ENCODE measurements around the gene THBD.
A peak's percentile ranks its signal among the peaks of the same experiment; 100 is the strongest.

The THBD gene

DNA sequence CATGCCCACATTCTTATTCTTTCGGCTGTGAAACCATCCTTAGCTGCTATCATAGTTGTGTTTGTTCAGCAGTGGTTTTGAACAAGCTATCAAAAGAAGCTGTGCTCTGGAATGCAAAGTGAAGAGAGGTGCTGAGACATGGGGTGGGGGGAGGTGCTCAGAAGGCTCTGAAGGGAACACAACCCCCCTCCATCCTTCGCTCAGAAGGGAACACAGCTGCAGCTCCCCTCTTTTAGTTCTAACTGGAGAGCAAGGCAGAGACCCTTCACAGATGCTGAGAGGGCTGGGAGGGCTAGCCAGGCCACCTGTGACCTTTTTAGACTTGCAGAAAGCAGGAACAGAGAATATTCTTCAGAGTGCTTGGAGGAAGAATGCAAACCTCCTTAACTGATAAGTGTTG is 32.0 kb downstream of the THBD start:
- DNase-seq (ENCODE audit: low spot score): no peak
- no peak for FAIRE-seq

- DNase-seq (ENCODE audit: low spot score) (no peak), FAIRE-seq (no peak)
Measured at GRCh38 chr20:23013429-23013828, 36.0 kb downstream of the THBD start.

DNA sequence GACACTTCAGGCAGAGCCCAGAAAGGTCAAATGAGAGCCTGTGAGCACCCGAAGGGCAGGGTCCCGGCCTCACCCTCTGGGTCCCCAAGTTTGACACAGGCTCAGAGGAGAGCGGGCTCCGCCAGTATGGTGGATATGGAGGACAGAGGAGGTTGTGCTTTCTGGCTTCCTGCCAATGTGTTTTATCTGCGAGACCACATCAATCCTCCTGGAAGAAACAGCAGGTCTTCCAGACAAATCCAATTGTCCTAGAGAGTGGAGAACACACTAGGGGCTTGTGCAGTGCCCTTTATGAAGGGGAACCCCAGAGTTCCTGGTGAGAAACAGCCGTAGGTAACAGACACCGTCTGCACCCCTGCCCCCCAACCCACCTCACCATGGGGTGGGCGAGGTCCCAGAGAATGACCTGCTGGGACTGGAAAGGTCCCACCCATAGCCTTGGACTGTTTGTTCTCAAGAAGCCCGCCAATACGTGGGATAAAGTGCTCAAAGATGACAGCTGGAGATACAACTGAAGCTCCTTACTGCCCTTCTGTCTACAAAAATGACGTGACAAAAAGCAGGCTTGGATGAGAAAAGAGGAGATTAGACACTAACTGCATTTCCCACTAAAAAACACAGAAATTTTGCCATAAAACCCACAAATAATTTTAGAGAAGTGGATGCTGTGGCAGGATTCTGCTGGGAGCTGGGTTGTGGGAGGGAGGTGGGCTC is 38.3 kb downstream of the THBD start:
- no peak for FAIRE-seq
- DNase-seq (ENCODE audit: low spot score): no peak

DNA sequence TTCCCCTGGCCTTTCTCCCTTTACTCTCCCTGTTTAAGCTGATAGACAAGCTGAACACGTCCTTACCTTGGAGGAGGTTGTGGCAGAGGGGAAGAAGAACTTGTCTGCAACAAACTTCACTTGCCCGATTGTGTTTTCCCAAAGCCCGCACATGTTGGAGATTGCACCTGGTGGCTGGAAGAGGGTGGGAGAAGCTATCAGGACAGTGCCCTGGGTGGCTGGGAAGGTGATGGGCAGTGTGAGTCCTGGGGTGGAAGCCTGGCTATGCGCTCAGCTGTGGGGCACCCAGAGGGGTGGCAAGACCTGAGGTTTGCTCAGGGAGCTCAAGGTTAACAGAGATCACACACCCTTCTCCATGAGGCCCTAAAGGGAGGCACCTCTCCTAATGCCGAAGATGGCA is 39.4 kb downstream of the THBD start:
- no peak for DNase-seq (ENCODE audit: low spot score)
- FAIRE-seq: no peak

- DNase-seq (ENCODE audit: low spot score) (peak; percentile 7), FAIRE-seq (no peak)
Measured at GRCh38 chr20:23009636-23010035, 39.8 kb downstream of the THBD start.

GRCh38 chr20:23008667-23009066 is 40.8 kb downstream of the THBD start:
- FAIRE-seq (no peak), DNase-seq (ENCODE audit: low spot score) (peak; percentile 7)

- no peak for FAIRE-seq
- DNase-seq (ENCODE audit: low spot score): no peak
Measured at GRCh38 chr20:23007886-23008655, 41.4 kb downstream of the THBD start.

DNA sequence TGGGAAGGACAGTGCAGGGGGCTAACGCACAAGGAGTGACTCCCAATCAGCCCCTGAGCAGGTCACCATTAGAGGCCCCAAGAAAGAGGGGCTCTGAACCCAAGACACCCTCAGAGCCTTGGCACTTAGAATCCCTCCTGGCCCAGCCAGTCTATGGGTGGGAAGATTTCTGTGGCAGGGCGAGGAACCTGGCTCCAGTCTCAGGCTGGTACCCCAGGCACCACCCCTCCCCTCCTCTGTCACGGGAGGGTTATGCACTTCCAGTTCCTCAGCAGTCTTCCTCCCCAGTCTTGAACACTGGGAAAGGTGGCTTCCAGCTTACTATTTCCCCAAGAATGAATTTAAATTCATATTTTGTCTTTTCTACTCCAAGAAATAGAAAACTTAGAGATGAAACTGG is 42.0 kb downstream of the THBD start:
- no peak for FAIRE-seq

DNA sequence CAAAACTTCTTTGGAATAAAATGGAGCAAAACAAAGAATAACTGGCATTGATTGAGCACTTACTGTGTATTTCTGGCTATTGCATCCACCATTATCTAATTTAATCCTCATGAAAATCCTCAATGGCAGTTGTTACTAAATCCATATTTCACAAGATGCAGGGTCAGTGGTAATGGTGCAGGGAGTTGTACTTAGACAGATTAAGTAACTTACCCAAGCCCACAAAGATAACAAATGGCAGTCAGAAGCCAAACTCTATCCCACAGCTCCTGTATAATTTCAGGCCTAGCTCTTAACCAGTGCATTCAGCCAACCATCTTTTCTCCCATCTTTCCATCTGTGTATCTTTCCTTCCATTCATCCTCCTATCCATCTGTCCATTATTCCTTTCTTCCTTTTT is 43.7 kb downstream of the THBD start:
- no peak for FAIRE-seq

More for the DNA sequence above, 42.0 kb downstream of the THBD start:
- DNase-seq (ENCODE audit: low spot score): no peak

DNA sequence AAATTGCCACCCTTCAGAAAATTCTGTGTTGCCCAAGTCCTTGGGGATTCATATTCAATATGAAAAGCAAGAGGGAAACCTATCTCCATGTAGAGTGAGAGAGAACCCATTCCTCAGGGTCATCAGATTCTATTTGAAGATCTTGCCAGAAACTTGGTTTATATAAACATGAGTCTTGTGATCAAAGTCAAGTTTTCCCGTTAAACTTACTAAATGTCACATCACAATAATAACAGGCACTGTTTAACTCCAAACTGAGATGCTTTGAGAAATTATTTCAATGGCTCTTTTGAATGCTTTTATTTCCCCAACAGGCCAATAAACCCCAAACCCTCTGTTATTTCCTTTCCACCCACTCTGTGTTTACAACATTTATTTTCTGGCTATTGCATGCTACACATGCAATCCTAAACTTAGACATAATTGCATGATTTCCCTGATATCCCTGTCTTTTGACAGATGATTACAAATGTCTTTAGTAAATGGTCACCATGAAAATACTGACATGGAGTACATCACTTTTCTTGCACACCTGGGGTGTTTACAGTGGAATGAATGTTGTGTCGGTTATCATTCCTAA is 45.5 kb downstream of the THBD start:
- no peak for DNase-seq (ENCODE audit: low spot score)
- FAIRE-seq: no peak

More for the DNA sequence above, 43.7 kb downstream of the THBD start:
- DNase-seq (ENCODE audit: low spot score): no peak

DNA sequence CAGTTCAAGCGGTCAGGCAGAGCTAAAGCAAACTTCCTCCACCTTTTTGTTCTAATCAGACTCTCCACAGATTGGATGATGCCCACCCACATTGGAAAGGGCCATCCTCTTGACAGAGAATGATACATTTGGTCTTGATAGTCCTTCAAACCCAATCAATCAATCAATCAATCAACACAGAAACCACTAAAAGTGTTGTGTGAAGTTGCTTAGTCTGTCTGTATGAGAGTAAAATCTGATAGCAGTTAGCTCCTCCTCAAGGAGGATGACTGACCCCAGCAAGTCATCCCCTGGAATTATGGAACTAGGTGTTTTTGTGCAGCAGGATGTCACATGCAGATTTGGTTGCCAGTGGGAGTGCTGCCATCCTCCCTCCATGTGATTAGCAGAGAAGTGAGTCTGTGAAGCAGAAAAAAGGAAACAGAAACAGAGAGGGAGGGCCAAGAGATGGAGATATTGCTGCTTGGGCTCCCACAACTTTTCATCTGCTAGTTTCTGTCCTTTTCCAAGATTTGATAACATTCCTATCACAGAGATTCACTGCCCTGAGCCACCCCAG is 46.3 kb downstream of the THBD start:
- DNase-seq (ENCODE audit: low spot score): no peak
- no peak for FAIRE-seq

DNA sequence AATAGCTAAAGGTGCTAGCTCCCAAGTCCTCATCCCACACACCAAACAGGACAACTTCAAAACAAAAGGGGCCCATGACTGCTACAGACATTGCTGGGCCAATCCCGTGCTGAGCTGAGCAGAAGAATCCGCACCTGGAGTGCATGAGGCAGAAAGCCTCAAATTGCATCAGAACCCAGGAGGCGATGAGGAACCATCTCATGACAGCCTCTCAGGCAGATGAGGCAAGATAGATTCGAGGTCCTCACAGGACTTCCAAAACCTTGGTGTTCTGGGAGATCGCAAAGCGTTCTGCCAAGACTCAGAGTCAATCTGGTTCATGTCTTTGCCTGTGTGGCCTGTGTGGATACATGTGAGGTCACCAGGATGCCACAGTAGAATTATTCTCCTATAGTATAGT is 47.2 kb downstream of the THBD start:
- FAIRE-seq: no peak

GRCh38 chr20:23000232-23000947 is 49.1 kb downstream of the THBD start:
- DNase-seq (ENCODE audit: low spot score): no peak
- FAIRE-seq: no peak

More for the DNA sequence above, 47.2 kb downstream of the THBD start:
- DNase-seq (ENCODE audit: low spot score): no peak

DNA sequence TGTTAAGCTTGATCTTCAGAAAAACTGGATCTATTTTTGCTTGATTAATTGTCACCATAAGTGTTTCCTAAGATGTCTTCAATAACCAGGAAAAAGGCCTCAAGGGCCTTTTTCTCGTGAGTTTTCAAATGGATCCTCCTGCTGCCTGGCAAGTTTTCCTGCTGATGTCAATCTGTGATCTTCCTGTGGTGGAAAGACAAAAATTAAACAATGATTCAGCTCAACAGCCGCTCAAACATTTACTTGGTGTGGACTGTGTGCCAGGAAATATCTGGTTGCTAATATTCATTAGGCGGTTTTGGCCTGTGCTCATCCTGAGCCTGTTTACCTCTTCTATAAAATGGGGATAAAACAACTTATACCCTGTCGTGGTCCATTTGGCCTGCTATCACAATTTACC is 49.7 kb downstream of the THBD start:
- FAIRE-seq (peak; percentile 44), DNase-seq (ENCODE audit: low spot score) (peak; percentile 38)

DNA sequence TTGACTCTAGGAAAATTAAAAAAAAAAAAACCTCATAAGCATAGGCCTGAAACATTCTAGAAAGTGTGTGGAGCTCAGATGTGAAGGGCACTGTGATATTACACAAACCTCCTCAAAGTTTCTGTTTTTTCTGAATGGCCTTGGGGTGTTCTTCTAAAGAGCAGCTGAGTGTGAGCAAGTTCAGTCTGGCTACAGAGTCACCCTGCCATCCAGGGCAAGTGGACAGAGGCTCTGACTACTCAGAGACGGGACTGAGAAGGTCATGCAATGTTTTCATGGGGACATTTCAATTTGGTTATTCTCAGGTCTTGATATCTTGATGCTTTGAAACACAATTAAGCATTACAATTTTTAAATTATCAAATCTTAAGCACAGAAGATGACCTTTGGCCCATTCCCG is 51.0 kb downstream of the THBD start:
- no peak for DNase-seq (ENCODE audit: low spot score)
- no peak for FAIRE-seq

- no peak for DNase-seq (ENCODE audit: low spot score)
- FAIRE-seq: no peak
Measured at GRCh38 chr20:22995923-22996322, 53.5 kb downstream of the THBD start.

Data from RCC 7860 (cell line).